Measurements from ENCODE around the gene ZYG11A. TPM values are rescaled to one million over a fixed set of nuclear protein-coding genes. Genes with fewer than 3 reads are reported as not detected.
"Not testable (repeated sequence)": the region's sequence is repeated elsewhere in the genome, so short reads cannot be mapped to it uniquely, and the experiment has no call there.

ZYG11A gene
- total RNA-seq, 4 donors from 2014 or later = not detected

DNA sequence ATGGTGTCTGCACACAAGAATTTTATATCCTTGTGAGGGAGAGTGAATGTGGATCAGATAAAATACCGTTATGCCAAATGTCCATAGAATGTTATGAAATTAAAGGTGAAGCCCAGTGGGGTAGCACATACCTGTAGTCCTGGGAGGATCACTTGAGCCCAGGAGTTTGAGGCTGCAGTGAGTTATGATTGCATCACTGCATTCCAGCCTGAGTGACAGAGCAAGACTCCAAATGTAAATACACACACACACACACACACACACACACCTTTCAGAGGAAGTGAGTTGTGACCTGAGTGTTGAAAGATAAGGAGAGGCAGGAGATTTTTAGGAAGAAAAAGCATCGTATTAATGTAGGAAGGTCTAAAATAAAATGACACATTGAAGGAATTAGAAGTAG, 28.1 kb upstream of the ZYG11A start:
- Histone ChIP-seq H3K36me3 (peaks cover 0 to 89% (median 12%) of the 10 kb centered on the region in 3 donors), H3K27ac (no peak overlapping the region), H3K27me3 (no peaks in the 10 kb centered on the region), H3K4me3 (no peak overlapping the region), H3K4me1 (no peaks in the 10 kb centered on the region), H3K9me3 (no peaks in the 10 kb centered on the region)
- TF ChIP-seq, protein P1, sequence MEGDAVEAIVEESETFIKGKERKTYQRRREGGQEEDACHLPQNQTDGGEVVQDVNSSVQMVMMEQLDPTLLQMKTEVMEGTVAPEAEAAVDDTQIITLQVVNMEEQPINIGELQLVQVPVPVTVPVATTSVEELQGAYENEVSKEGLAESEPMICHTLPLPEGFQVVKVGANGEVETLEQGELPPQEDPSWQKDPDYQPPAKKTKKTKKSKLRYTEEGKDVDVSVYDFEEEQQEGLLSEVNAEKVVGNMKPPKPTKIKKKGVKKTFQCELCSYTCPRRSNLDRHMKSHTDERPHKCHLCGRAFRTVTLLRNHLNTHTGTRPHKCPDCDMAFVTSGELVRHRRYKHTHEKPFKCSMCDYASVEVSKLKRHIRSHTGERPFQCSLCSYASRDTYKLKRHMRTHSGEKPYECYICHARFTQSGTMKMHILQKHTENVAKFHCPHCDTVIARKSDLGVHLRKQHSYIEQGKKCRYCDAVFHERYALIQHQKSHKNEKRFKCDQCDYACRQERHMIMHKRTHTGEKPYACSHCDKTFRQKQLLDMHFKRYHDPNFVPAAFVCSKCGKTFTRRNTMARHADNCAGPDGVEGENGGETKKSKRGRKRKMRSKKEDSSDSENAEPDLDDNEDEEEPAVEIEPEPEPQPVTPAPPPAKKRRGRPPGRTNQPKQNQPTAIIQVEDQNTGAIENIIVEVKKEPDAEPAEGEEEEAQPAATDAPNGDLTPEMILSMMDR (IDR thresholded peaks at IDR 0.05) = no peak
- no peak for DNase-seq (ENCODE audit: low spot score in 2 of 2)
- WGBS, 2 donors = 95 to 100% methylated on average over 2 of the region's 2 CpGs

GRCh38 chr1:52820830-52821229, 21.7 kb upstream of the ZYG11A start:
- H3K4me1 ChIP-seq; H3K27me3 ChIP-seq; H3K4me3 ChIP-seq; H3K9me3 ChIP-seq; DNase-seq (ENCODE audit: low spot score in 2 of 2); H3K27ac ChIP-seq: not testable (repeated sequence)
- peaks cover 0 to 79% (median 18%) of the 10 kb centered on the region in 3 donors for H3K36me3 ChIP-seq
- 96 to 97% methylated on average over 5 of the region's 5 CpGs for WGBS, 2 donors

- 5 to 15% methylated on average over 1 of the region's 1 CpG for WGBS, 2 donors
- Histone ChIP-seq H3K9me3 (no peaks in the 10 kb centered on the region), H3K36me3 (peaks cover 0 to 41% (median 6%) of the 10 kb centered on the region in 3 donors), H3K4me3 (no peak overlapping the region), H3K4me1 (no peaks in the 10 kb centered on the region), H3K27ac (no peak overlapping the region), H3K27me3 (no peaks in the 10 kb centered on the region)
- no peak for TF ChIP-seq POLR2A (IDR thresholded peaks at IDR 0.05)
- TF ChIP-seq, protein P1 (IDR thresholded peaks at IDR 0.05) = no peak
- no peak for TF ChIP-seq EP300 (IDR thresholded peaks at IDR 0.05)
- DNase-seq (ENCODE audit: low spot score in 2 of 2) = no peak
These were observed 16.7 kb upstream of the ZYG11A start for GRCh38 chr1:52825868-52826267.

DNA sequence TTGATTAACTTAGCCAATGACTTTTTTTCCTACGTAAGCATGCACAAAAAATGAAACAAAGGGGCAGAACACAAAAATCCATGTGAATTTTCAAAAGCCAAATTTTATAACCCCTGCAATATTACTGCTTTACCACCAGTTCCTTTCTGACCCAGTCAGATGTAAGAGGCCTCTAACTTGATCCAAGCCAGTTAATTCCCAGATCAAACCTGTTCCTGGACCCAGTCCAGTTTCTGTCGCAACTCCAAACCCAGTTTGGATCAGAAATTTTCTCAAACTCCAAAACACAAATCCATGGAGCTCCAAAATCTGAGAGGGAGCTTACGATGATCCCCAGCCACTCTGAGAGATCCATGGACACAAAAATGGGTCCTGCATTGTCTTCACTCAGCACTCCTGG, 7.8 kb upstream of the ZYG11A start:
- H3K9me3 ChIP-seq = peaks cover 0 to under 1% (median 0%) of the 10 kb centered on the region in 4 donors
- TF ChIP-seq POLR2A (IDR thresholded peaks at IDR 0.05) (no peak), EP300 (IDR thresholded peaks at IDR 0.05) (no peak)
- TF ChIP-seq, protein P1 (IDR thresholded peaks at IDR 0.05) = no peak

GRCh38 chr1:52836035-52836434, 6.5 kb upstream of the ZYG11A start:
- Histone ChIP-seq H3K27ac (no peak overlapping the region), H3K27me3 (peaks cover 0 to 4% of the 10 kb centered on the region in 2 donors), H3K4me3 (no peak overlapping the region), H3K36me3 (no peaks in the 10 kb centered on the region), H3K4me1 (no peaks in the 10 kb centered on the region), H3K9me3 (peaks cover 0 to 4% (median 0%) of the 10 kb centered on the region in 4 donors)
- whole genome bisulfite sequencing, 2 donors = 51 to 58% methylated on average over 3 of the region's 3 CpGs
- no peak for DNase-seq (ENCODE audit: low spot score in 2 of 2)
- TF ChIP-seq POLR2A (IDR thresholded peaks at IDR 0.05) (no peak), EP300 (IDR thresholded peaks at IDR 0.05) (no peak)
- TF ChIP-seq, protein P1 (IDR thresholded peaks at IDR 0.05) = no peak

More for the DNA sequence above, 7.8 kb upstream of the ZYG11A start:
- no peaks in the 10 kb centered on the region for H3K4me1 ChIP-seq
- H3K27ac ChIP-seq = no peak overlapping the region
- H3K27me3 ChIP-seq = peaks cover 0 to 4% of the 10 kb centered on the region in 2 donors
- H3K36me3 ChIP-seq = no peaks in the 10 kb centered on the region
- DNase-seq (ENCODE audit: low spot score in 2 of 2) = peak in 1 of 2 donors; percentile 37
- 85 to 90% methylated on average over 3 of the region's 3 CpGs for WGBS, 2 donors
- H3K4me3 ChIP-seq = no peak overlapping the region

- DNase-seq (ENCODE audit: low spot score in 2 of 2); H3K9me3 ChIP-seq; H3K36me3 ChIP-seq; H3K27ac ChIP-seq; H3K4me3 ChIP-seq: not testable (repeated sequence)
- Histone ChIP-seq H3K27me3 (peaks cover 0 to 34% of the 10 kb centered on the region in 2 donors), H3K4me1 (peaks cover 0 to 15% (median 10%) of the 10 kb centered on the region in 4 donors)
- WGBS, 2 donors = 94 to 95% methylated on average over 10 of the region's 10 CpGs
These were observed 3.4 kb upstream of the ZYG11A start for GRCh38 chr1:52839175-52839574.

DNA sequence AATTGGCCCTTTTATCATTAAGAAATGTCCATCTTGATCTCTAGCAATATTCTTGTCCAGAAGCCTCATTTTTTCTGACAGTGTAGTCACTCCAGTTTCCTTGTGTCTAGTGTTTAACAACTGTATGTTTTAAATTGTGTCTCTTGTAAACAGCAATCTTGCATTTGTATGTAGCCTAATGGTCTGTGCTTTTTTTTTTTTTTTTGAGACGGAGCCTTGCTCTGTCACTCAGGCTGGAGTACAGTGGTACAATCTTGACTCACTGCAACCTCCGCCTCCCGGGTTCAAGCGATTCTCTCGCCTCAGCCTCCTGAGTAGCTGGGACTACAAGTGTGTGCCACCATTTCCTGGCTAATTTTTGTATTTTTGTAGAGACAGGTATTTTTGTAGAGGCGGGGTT, 2.6 kb downstream of the ZYG11A start:
- H3K9me3 ChIP-seq; DNase-seq (ENCODE audit: low spot score in 2 of 2); H3K27ac ChIP-seq; H3K36me3 ChIP-seq; H3K4me3 ChIP-seq: not testable (repeated sequence)
- H3K4me1 ChIP-seq = peaks cover 0 to 15% (median 10%) of the 10 kb centered on the region in 4 donors
- whole genome bisulfite sequencing, 2 donors = 80 to 89% methylated on average over 6 of the region's 6 CpGs
- peaks cover 0 to 69% of the 10 kb centered on the region in 2 donors for H3K27me3 ChIP-seq
